Mesothelial cell of epicardium (in vitro differentiated cells): Measurements from ENCODE around the gene ATP6V1C2. TPM values are rescaled to one million over a fixed set of nuclear protein-coding genes. Genes with fewer than 3 reads are reported as not detected.
"Not testable (repeated sequence)": the region's sequence is repeated elsewhere in the genome, so short reads cannot be mapped to it uniquely, and the experiment has no call there.

Source experiments
- DNase-seq, 2 experiments: peaks; one replicate each; pipeline ENCODE4 v3.0.0; 2021; ENCODE audit warnings: low spot score in 2 of 2; ENCODE audit not compliant: unreplicated experiment in 2 of 2
- H3K27ac Mint-ChIP-seq: 2 replicates; pipeline ENCODE4 v1.8.0; 2021; ENCODE audit warnings: mixed read lengths
- H3K27me3 Mint-ChIP-seq: 2 replicates; pipeline ENCODE4 v1.8.0; 2021; ENCODE audit warnings: low read depth, mixed read lengths
- H3K36me3 Mint-ChIP-seq: 2 replicates; pipeline ENCODE4 v1.8.0; 2021; ENCODE audit warnings: mixed read lengths
- H3K4me1 Mint-ChIP-seq: 2 replicates; pipeline ENCODE4 v1.8.0; 2021; ENCODE audit warnings: mixed read lengths
- H3K4me3 Mint-ChIP-seq: 2 replicates; pipeline ENCODE4 v1.8.0; 2021; ENCODE audit warnings: mild to moderate bottlenecking, moderate library complexity, mixed read lengths
- H3K9me3 Mint-ChIP-seq: 2 replicates; pipeline ENCODE4 v1.8.0; 2021; ENCODE audit warnings: mixed read lengths
- total RNA-seq: library from RNA; stranded (reverse); gene quantifications from 3 replicates; pipeline ENCODE4 v1.2.1, GENCODE V29; 2021
- TF ChIP-seq, protein P1 (sequence below): fragments of 200-600 bp; sonication (generic); IDR thresholded peaks from one replicate; pipeline ENCODE4 v1.5.0; 2021; ENCODE audit warnings: antibody characterized with exemption; ENCODE audit not compliant: unreplicated experiment

ATP6V1C2 gene
- total RNA-seq, 1 donor from 2014 or later, result 0.09 TPM

DNA sequence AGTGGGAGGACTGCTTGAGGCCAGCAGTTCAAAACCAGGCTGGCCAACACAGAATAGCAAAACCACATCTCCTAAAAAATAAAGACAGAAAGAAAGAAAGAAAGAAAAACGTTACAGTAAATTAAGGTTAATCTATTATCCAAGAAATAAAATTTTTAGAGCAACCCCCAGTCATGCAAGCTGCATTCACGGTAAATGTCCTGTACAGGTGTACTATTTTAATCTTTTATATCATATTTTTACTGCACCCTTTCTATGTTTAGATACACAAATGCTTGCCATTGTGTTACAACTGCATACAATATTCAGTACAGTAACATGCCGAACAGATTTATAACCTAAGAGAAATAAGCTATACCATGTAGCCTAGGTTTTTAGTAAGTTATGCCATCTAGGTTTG, 85.1 kb downstream of the ATP6V1C2 start:
- H3K4me1 Mint-ChIP-seq, result peaks cover 26% of the 10 kb centered on the region
- no peak overlapping the region for H3K27ac Mint-ChIP-seq
- no peak overlapping the region for H3K4me3 Mint-ChIP-seq
- DNase-seq, result no peak
- TF ChIP-seq, protein P1, sequence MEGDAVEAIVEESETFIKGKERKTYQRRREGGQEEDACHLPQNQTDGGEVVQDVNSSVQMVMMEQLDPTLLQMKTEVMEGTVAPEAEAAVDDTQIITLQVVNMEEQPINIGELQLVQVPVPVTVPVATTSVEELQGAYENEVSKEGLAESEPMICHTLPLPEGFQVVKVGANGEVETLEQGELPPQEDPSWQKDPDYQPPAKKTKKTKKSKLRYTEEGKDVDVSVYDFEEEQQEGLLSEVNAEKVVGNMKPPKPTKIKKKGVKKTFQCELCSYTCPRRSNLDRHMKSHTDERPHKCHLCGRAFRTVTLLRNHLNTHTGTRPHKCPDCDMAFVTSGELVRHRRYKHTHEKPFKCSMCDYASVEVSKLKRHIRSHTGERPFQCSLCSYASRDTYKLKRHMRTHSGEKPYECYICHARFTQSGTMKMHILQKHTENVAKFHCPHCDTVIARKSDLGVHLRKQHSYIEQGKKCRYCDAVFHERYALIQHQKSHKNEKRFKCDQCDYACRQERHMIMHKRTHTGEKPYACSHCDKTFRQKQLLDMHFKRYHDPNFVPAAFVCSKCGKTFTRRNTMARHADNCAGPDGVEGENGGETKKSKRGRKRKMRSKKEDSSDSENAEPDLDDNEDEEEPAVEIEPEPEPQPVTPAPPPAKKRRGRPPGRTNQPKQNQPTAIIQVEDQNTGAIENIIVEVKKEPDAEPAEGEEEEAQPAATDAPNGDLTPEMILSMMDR, result no peak
- H3K36me3 Mint-ChIP-seq, result peaks cover 6% of the 10 kb centered on the region
- no peaks in the 10 kb centered on the region for H3K9me3 Mint-ChIP-seq
- H3K27me3 Mint-ChIP-seq, result no peaks in the 10 kb centered on the region

DNA sequence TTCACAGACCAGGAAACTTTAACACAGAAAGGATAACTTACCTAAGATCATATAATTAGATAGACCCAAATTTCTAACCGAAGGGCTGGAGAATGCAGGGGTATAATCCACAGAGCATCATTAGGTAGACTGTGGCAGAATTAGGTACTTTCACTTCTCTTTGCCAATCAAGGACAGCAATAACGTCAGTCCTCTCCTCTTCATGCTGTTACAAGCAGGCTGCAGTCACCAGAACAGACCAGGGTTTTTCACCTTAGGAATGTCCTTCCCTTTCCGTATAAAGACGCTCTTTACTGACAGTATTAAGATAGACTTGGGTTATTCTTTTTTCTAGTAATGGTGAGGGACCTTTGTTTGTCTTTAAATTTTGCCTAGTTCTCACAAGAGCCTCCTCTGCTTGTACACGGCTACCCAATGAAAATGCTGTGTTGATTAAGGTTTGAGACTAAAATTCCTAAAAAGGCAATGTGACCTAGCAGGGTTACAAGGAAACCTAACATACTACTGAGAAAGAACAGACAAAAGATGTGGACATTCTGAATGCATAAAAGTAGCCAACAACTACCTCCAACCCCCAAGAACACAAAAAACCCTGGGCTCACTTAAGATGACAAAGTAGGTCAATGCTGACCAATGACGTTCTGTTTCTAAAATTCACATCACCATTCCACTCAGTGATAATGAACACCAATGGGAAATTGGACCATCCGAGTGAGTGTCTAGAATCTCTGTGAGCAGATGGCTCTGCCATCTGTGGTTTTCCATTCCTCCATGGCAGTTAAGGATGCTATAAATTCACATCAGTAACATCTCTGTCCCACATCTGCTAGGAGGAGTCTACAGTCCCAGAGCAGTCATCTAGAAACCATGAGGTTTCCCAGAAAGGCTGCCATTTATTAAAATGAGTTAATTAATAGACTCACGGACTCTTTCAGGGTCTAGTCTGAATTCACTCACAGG, 89.1 kb downstream of the ATP6V1C2 start:
- Mint-ChIP-seq H3K9me3 (no peaks in the 10 kb centered on the region), H3K27ac (peak overlapping the region; percentile 93), H3K4me1 (peaks cover 41% of the 10 kb centered on the region), H3K4me3 (peak overlapping the region; percentile 87), H3K36me3 (no peaks in the 10 kb centered on the region), H3K27me3 (no peaks in the 10 kb centered on the region)
- DNase-seq, result no peak
- TF ChIP-seq, protein P1, result no peak

DNA sequence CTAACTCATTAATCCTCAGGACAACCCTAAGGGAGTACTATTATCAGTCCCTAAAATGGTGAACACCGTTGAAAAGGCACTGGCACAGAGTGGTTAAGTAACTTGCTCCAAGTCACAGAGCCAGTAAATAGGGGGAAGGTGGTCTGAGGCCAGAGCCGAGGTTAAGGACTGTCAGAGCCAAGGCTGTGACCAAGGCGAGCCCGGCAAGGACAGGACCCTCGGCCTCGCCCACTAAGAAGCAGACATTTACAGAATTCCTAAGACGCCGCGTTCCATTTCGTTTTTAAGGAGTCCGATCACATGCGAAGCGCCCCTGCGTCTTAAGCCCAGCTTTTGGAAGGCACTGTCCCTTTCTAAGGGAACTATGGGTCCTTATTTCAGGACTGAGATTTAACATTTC, 90.1 kb downstream of the ATP6V1C2 start:
- Mint-ChIP-seq H3K36me3 (no peaks in the 10 kb centered on the region), H3K4me1 (peaks cover 41% of the 10 kb centered on the region)

DNA sequence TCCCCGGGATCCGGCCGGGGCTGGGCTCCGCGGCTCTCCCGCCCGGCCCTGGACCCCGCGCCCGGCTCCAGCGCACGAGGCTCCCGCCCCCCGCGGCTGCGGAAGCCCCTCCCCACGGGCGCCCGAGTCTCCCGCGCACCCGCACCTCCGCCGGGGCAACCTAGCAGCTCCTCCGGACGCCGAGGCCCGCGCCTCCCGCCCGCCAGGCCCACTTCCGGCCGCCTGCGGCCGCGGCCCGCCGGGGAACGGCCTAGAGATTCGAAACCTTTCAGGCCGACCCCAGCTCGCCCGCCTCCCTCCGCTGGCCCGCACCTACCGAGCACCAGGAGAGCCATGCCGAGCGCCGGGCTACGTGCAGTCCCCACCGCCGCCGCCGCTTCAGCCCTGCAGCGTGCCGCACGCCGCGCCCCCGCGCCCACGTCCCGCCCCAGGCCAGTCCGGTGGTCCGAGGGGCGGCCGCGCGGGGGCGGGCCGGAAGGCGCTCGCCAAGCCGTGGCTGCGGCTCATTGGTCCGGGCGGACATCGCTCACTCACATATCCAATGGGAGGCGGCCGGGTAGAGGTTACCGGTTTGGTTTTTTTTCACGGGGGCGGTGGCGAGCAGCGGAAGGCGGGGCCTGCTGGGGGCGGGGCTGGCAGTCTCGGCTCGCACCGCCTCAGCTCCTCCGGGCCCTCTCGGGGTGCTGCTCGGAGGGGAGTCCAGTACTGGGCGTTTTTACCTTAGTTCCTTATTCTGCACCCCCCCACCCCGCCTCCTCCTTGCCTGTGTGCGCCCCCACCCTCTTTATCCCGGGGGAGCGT, 91.1 kb downstream of the ATP6V1C2 start, which contains the start of gene PDIA6:
TSS of gene PDIA6 (minus strand) at position 424 of the 801 bp plus-strand sequence. CDS start at position 335, 89 bp downstream.
- Mint-ChIP-seq H3K36me3 (no peaks in the 10 kb centered on the region), H3K4me3 (peak within 1 kb of the TSS; percentile 87), H3K27ac (peak within 1 kb of the TSS; percentile 93), H3K4me1 (peaks cover 41% of the 10 kb centered on the region), H3K9me3 (no peaks in the 10 kb centered on the region), H3K27me3 (no peaks in the 10 kb centered on the region)
- peak; percentile 97 to 99 for DNase-seq
- TF ChIP-seq, protein P1, result no peak

More for the DNA sequence above, 90.1 kb downstream of the ATP6V1C2 start:
- Mint-ChIP-seq H3K27me3 (no peaks in the 10 kb centered on the region), H3K9me3 (no peaks in the 10 kb centered on the region), H3K4me3 (peak overlapping the region; percentile 87), H3K27ac (peak overlapping the region; percentile 93)
- DNase-seq, result no peak
- TF ChIP-seq, protein P1, result no peak

DNA sequence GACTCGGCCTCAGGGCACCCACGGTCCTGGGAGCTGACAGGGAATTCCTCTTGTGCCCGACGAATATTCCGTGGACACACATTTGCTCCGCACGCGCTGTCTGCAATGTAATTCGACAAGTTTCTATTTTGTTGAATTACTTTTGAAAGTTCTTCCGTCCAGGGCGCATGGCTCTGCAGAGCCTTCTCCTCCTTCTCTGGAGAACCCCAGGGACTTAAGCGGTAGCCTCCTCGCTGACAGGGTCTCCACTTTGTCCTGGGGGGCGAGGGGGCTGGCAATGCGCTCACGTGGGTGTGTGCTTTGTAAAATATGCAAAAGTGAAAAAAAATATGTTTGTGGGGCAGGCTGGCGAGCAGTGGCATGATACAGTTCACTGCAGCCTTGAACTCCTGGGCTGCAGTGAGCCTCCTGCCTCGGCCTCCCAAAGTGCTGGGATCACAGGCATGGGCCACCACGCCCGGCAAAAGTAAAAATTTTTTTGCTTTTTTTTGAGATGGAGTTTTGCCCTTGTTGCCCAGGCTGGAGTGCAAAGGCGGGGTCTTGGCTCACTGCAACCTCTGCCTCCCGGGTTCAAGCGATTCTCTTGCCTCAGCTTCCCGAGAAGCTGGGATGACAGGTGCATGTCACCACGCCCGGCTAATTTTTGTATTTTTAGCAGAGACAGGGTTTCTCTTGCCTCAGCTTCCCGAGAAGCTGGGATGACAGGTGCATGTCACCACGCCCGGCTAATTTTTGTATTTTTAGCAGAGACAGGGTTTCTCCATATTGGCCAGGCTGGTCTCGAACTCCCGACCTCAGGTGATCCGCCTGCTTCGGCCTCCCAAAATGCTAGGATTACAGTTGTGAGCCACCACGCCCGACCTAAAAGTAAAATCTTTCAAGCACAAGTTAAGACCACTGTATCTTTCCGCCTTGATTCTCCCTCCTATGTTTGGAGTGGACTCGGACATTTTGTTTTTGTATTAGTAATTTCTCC, 92.0 kb downstream of the ATP6V1C2 start:
- Mint-ChIP-seq H3K4me1 (peaks cover 37% of the 10 kb centered on the region), H3K4me3 (peak overlapping the region; percentile 74), H3K27ac (peak overlapping the region; percentile 69)
- not testable (repeated sequence) for H3K36me3 Mint-ChIP-seq, H3K9me3 Mint-ChIP-seq, H3K27me3 Mint-ChIP-seq
- DNase-seq, result peak in 1 of 2 experiments; percentile 51
